ENCODE data around the gene CD99L2. TPM values are rescaled to one million over a fixed set of nuclear protein-coding genes. Genes with fewer than 3 reads are reported as not detected.

Gene CD99L2
- total RNA-seq, 1 experiment from 2014 or later: 7.3 TPM

DNA sequence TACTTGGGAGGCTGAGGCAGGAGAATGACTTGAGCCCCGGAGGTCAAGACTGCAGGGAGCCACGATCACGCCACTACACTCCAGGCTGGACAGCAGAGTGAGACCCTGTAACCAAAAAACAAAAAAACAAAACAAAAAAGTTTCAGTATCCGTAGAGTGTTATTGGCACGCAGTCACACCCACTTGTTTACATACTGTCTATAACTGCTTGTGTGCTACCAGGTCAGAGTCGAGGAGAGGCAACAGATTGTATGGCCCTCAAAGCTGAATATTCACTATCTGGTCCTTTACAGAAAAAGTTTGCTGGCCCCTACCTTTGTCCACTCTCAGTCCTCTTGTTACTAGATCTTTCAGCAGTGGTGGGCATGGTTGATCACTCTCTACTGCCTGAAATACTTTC, 8.2 kb upstream of the CD99L2 start:
- H4K8ac ChIP-seq (replicated peaks; ENCODE audit: insufficient read length, low read depth, low read length): no peak overlapping the region
- H2BK12ac ChIP-seq (ENCODE audit: insufficient read length, low read depth, low read length): no peak overlapping the region
- no peak overlapping the region for H4K91ac ChIP-seq (ENCODE audit: insufficient read length, low read depth, low read length)
- peaks cover 29 to 37% of the 10 kb centered on the region in 2 experiments for H3K4me1 Mint-ChIP-seq
- H2AK5ac ChIP-seq (ENCODE audit: insufficient read length, low read length): no peak overlapping the region
- peaks cover 54 to 68% of the 10 kb centered on the region in 2 experiments for H3K9me3 Mint-ChIP-seq
- H4K20me1 ChIP-seq (ENCODE audit: control insufficient read depth, insufficient read depth, insufficient read length): no peaks in the 10 kb centered on the region
- no peaks in the 10 kb centered on the region for H3K79me2 ChIP-seq (ENCODE audit: insufficient read depth, low read length)
- H2BK20ac ChIP-seq (ENCODE audit: low read depth, low read length, poor library complexity, severe bottlenecking): no peak overlapping the region
- H3K79me1 ChIP-seq (ENCODE audit: insufficient read depth, low read depth, low read length, poor library complexity, severe bottlenecking): no peaks in the 10 kb centered on the region
- no peak for TF ChIP-seq CTCF (conservative IDR thresholded peaks at IDR 0.05)
- H3K27ac ChIP-seq (ENCODE audit: insufficient read length, low read depth, low read length): no peak overlapping the region
- no CpG with 5 or more reads among the region's 6 CpGs for WGBS (ENCODE audit: extremely low coverage, insufficient read length, low lambda C conversion rate)
- H3T11ph ChIP-seq (ENCODE audit: low read length): no peak overlapping the region
- H3K56ac ChIP-seq (ENCODE audit: insufficient read length, low read depth, low read length): no peak overlapping the region
- no peaks in the 10 kb centered on the region; a peak in 2 of 7 replicates for H3K36me3 Mint-ChIP-seq (ENCODE audit: insufficient read depth in 1 of 3, low read depth in 3 of 3)
- H2AFZ ChIP-seq (ENCODE audit: low read length): no peak overlapping the region
- no peak for DNase-seq
- no peak overlapping the region for H3K9ac ChIP-seq (ENCODE audit: extremely low read depth, insufficient read length, low read length)
- H4K5ac ChIP-seq (ENCODE audit: insufficient read length, low read depth, low read length): no peak overlapping the region
- H3K27me3 ChIP-seq (ENCODE audit: insufficient read depth, low read length): no peaks in the 10 kb centered on the region
- no peak overlapping the region for H2BK15ac ChIP-seq (ENCODE audit: low read depth, low read length)
- peaks cover 10% of the 10 kb centered on the region for H3K23me2 ChIP-seq (ENCODE audit: insufficient read length, low read depth, low read length, poor library complexity, severe bottlenecking)
- H3K14ac ChIP-seq (ENCODE audit: insufficient read depth, low read length): no peak overlapping the region
- H3K9me3 ChIP-seq (ENCODE audit: control insufficient read depth, low read depth, low read length): no peaks in the 10 kb centered on the region
- H3K4me2 ChIP-seq (ENCODE audit: insufficient read depth, insufficient read length, low read length): no peak overlapping the region
- H2BK5ac ChIP-seq (ENCODE audit: insufficient read length, low read length): no peak overlapping the region
- peaks cover 10% of the 10 kb centered on the region for H3K27me3 Mint-ChIP-seq (ENCODE audit: low read depth)
- peaks cover 16% of the 10 kb centered on the region; the same call in 1 of the 2 replicates for H3K4me1 ChIP-seq (ENCODE audit: insufficient read depth, low read length)
- no peak overlapping the region for H3K4ac ChIP-seq (ENCODE audit: low read depth, low read length)
- H3K23ac ChIP-seq (ENCODE audit: insufficient read length, low read depth, low read length): no peak overlapping the region
- no peak overlapping the region for H2BK120ac ChIP-seq (ENCODE audit: low read depth, low read length, poor library complexity, severe bottlenecking)
- no peak overlapping the region for H3K4me3 Mint-ChIP-seq
- no peak overlapping the region for H3K27ac Mint-ChIP-seq
- H3K18ac ChIP-seq (ENCODE audit: insufficient read length, low read depth, low read length): no peak overlapping the region
